Activated naive CD8-positive, alpha-beta T cell treated with anti-CD3 and anti-CD28 coated beads, Interleukin-2, amount 50 U/mL, for 24 hours (primary cell): ENCODE measurements around the gene PRDX5.

Source experiments
- ATAC-seq: fragments of 150-1000 bp; cut with Tn5 transposase; one replicate; pipeline ENCODE4 v1.10.0; 2021
- DNase-seq: peaks from one replicate; pipeline ENCODE4 v3.0.0; 2021
- H3K27ac Mint-ChIP-seq: one replicate; pipeline ENCODE4 v1.8.0; 2021; ENCODE audit warnings: mild to moderate bottlenecking, mixed read lengths
- H3K27me3 Mint-ChIP-seq: one replicate; pipeline ENCODE4 v1.8.0; 2021; ENCODE audit warnings: mixed read lengths
- H3K36me3 Mint-ChIP-seq: one replicate; pipeline ENCODE4 v1.8.0; 2021; ENCODE audit warnings: low read depth, mixed read lengths
- H3K4me1 Mint-ChIP-seq: one replicate; pipeline ENCODE4 v1.8.0; 2021; ENCODE audit warnings: mixed read lengths
- H3K4me3 Mint-ChIP-seq: one replicate; pipeline ENCODE4 v1.8.0; 2021; ENCODE audit warnings: mild to moderate bottlenecking, moderate library complexity, mixed read lengths
- H3K9me3 Mint-ChIP-seq: one replicate; pipeline ENCODE4 v1.8.0; 2021; ENCODE audit warnings: mixed read lengths

The PRDX5 gene

DNA sequence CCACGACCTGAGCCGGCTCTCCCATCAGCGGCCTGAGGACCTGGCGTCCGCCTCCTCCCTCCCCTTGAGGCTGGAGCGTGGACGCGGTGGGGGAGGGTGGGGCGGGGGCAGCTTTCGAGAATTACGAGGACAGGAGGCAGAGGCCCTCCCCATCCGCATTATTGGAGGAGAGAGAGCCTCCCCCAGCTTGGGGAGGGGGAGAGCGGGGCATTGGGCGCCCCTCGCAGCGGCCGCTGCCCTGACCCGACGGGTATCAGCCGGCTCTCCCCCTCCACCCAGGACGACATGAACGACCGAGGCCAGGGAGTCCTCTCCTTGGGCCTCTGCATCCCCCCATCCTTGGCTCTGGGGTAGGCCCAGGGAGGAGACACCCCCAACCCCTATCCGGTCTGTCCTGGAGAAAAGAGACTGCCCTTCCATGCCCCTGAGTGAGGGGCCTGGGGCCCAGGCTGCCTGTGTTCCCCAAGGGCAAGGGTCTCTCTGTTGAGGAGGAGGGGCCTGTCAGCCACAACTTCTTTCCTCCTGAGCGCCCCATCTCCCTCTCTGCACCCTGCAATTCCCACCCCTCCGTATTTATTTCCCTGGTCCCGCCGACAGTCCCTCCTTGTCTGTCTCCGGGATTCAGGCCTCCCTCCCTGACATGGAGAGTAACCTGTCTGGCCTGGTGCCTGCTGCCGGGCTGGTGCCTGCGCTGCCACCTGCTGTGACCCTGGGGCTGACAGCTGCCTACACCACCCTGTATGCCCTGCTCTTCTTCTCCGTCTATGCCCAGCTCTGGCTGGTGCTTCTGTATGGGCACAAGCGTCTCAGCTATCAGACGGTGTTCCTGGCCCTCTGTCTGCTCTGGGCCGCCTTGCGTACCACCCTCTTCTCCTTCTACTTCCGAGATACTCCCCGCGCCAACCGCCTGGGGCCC is 31.8 kb upstream of the PRDX5 start:
- H3K36me3 Mint-ChIP-seq = peaks cover 8% of the 10 kb centered on the region
- peaks cover 21% of the 10 kb centered on the region for H3K4me1 Mint-ChIP-seq
- DNase-seq = no peak
- H3K4me3 Mint-ChIP-seq = peak overlapping the region; percentile 83
- peak overlapping the region; percentile 61 for H3K27ac Mint-ChIP-seq
- H3K27me3 Mint-ChIP-seq = peaks cover 9% of the 10 kb centered on the region
- no peak for ATAC-seq
- no peaks in the 10 kb centered on the region for H3K9me3 Mint-ChIP-seq

DNA sequence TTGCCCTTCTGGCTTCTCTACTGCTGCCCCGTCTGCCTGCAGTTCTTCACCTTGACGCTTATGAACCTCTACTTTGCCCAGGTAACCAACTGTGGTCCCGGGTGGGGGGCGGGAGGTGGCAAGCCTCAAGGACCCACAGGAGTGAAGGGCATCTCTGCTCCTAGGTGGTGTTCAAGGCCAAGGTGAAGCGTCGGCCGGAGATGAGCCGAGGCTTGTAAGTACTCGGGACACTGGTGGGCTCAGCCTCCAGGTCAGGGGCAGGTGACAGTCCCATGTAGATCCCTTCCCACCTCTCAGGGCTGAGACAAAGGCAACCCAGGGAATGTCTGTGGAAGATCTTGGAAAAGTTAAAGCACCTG is 31.1 kb upstream of the PRDX5 start:
- peak overlapping the region; percentile 80 for H3K4me3 Mint-ChIP-seq

DNA sequence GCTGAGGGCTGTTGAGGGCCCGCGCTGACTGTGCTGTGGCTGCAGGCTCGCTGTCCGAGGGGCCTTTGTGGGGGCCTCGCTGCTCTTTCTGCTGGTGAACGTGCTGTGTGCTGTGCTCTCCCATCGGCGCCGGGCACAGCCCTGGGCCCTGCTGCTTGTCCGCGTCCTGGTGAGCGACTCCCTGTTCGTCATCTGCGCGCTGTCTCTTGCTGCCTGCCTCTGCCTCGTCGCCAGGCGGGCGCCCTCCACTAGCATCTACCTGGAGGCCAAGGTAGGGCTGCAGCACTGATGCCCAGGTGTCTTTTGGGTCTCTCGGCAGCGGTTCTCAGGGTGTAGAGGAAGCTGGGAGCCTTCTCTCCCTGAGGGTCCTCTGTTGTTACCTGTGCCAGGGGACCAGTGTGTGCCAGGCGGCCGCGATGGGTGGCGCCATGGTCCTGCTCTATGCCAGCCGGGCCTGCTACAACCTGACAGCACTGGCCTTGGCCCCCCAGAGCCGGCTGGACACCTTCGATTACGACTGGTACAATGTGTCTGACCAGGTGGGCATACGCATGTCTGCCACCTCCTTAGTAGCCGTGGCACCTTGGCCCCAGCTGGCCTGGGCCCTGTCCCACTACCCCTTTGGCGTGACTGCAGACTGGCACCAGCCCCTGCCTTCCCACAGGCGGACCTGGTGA is 30.1 kb upstream of the PRDX5 start:
- no peak for DNase-seq
- no peak overlapping the region for H3K4me3 Mint-ChIP-seq
- H3K9me3 Mint-ChIP-seq = no peaks in the 10 kb centered on the region
- peaks cover 13% of the 10 kb centered on the region for H3K27me3 Mint-ChIP-seq
- H3K36me3 Mint-ChIP-seq = peaks cover 2% of the 10 kb centered on the region
- H3K4me1 Mint-ChIP-seq = peaks cover 21% of the 10 kb centered on the region
- no peak for ATAC-seq
- H3K27ac Mint-ChIP-seq = no peak overlapping the region

More for the DNA sequence above, 31.1 kb upstream of the PRDX5 start:
- DNase-seq = no peak
- Mint-ChIP-seq H3K27ac (peak overlapping the region; percentile 61), H3K4me1 (peaks cover 21% of the 10 kb centered on the region), H3K36me3 (peaks cover 5% of the 10 kb centered on the region), H3K9me3 (no peaks in the 10 kb centered on the region), H3K27me3 (peaks cover 9% of the 10 kb centered on the region)
- no peak for ATAC-seq

DNA sequence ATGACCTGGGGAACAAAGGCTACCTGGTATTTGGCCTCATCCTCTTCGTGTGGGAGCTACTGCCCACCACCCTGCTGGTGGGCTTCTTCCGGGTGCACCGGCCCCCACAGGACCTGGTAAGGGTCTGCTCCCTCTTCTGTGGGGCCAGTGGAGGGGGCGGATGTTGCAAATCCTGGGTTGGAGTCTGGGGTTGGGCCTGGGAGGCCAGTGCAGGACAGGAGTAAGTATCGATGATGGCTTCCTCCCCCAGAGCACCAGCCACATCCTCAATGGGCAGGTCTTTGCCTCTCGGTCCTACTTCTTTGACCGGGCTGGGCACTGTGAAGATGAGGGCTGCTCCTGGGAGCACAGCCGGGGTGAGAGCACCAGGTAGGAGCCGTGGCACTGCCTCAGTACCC is 29.6 kb upstream of the PRDX5 start:
- DNase-seq (no peak), ATAC-seq (no peak)
- Mint-ChIP-seq H3K36me3 (no peaks in the 10 kb centered on the region), H3K27ac (no peak overlapping the region), H3K27me3 (peaks cover 18% of the 10 kb centered on the region), H3K4me1 (peaks cover 18% of the 10 kb centered on the region), H3K4me3 (no peak overlapping the region), H3K9me3 (no peaks in the 10 kb centered on the region)

DNA sequence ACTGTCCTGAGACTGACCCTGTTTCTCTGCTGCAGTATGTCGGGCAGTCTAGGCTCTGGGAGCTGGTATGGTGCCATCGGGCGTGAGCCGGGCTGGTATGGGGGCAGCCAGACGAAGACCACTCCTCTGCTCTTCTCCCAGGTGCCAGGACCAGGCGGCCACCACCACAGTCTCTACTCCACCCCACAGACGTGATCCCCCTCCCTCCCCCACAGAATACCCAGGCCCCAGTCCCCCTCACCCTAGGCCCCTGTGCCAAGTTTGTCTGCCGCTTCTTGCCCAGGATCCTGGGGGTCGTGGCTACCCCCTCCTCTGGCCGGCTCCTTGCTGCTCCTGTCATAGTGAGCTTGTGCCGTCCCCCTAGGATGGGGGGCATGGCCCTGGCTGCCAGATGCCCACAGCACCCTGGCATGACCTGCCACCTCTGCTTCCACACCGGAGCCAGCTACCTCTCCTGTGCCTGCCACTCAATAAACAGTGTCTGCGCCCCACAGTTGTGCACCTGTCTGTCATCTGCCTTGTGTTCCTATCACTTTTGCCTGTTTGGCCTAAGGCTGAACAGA is 28.8 kb upstream of the PRDX5 start:
- H3K4me3 Mint-ChIP-seq = no peak overlapping the region
- no peak for ATAC-seq

DNA sequence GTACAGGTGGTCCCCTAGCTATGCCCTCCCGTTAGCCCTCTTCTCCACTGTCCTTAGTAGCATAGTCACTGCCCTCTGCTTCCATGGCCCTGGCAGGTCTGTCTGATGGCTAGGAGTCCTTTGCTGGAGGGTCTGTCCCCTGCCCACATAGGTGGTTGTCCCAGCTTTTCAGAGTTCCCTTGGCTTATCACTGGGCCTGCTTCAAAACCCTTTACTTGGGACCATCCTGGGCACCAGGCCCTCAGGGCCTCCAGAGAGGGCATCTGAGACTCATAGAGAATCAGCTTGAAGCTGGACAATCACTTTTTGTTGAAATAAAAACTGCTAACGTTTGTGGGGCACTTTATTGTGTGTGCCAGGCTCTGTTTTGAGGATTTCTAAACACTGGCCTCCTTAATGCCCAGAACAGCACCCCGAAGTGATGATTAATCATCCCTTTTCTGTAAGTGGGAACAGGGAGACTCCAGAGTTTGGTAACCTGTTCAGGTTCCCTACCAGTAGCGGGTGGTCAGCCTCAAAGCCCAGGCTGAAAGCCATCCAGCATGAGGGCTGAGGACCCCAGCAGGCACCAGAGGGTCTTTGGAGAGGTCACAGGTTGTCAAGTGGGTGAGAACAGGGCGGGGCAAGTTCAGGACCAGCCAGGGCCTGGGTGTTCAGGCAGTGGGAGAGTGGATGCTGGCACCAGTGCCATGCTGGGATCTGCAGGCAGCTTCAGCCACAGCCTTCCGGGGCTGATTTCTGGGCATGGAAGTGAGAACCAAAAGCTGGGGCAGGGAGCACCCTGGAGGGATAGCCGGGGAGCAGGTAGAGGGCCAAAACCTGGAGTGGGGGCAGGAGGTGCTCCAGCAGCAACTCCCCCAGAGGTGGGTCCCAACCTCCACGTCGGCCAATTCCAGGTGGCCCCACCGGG is 27.3 kb upstream of the PRDX5 start:
- peaks cover 37% of the 10 kb centered on the region for H3K27me3 Mint-ChIP-seq
- H3K36me3 Mint-ChIP-seq = no peaks in the 10 kb centered on the region
- peaks cover 13% of the 10 kb centered on the region for H3K4me1 Mint-ChIP-seq
- no peak for DNase-seq
- no peak overlapping the region for H3K27ac Mint-ChIP-seq
- no peak for ATAC-seq
- H3K4me3 Mint-ChIP-seq = peak overlapping the region; percentile 34
- no peaks in the 10 kb centered on the region for H3K9me3 Mint-ChIP-seq

More for the DNA sequence above, 28.8 kb upstream of the PRDX5 start:
- Mint-ChIP-seq H3K27me3 (peaks cover 25% of the 10 kb centered on the region), H3K9me3 (no peaks in the 10 kb centered on the region), H3K36me3 (no peaks in the 10 kb centered on the region), H3K4me1 (peaks cover 15% of the 10 kb centered on the region), H3K27ac (no peak overlapping the region)
- no peak for DNase-seq

DNA sequence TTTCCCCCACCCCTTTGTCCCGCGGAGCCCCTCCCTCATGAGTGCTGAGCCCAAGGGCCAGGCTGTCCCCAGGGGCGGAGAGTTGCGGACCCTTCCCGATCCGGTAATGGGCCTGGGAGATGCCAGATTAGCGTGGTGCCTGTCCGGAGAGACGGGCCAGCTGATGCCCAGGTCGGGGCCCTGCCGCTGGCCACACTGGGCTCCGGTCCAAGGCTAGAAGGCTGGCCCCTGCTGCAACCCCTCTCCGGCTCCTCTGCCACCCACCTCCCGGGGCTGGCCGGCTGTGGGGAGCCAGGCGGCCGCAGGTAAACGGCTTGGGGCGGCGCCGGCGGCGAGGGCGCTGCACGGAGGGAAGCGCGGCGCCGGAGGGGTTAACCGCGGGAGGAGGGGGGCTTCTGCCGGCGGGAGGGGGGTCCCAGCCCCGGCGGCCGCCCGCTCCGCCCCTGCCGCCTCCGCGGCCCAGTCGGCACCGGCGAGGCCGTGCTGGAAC is 26.6 kb upstream of the PRDX5 start, which contains the start of gene KCNK4:
Gene KCNK4 (plus strand): TSS at position 41 of the 490 bp plus-strand sequence. CDS start 1,717 bp downstream, outside the sequence.
- no peak for DNase-seq
- no peak for ATAC-seq
- Mint-ChIP-seq H3K27me3 (peaks cover 44% of the 10 kb centered on the region), H3K4me3 (peak within 1 kb of the TSS; percentile 34), H3K36me3 (no peaks in the 10 kb centered on the region), H3K27ac (no peak within 1 kb of the TSS), H3K4me1 (peaks cover 11% of the 10 kb centered on the region), H3K9me3 (no peaks in the 10 kb centered on the region)

DNA sequence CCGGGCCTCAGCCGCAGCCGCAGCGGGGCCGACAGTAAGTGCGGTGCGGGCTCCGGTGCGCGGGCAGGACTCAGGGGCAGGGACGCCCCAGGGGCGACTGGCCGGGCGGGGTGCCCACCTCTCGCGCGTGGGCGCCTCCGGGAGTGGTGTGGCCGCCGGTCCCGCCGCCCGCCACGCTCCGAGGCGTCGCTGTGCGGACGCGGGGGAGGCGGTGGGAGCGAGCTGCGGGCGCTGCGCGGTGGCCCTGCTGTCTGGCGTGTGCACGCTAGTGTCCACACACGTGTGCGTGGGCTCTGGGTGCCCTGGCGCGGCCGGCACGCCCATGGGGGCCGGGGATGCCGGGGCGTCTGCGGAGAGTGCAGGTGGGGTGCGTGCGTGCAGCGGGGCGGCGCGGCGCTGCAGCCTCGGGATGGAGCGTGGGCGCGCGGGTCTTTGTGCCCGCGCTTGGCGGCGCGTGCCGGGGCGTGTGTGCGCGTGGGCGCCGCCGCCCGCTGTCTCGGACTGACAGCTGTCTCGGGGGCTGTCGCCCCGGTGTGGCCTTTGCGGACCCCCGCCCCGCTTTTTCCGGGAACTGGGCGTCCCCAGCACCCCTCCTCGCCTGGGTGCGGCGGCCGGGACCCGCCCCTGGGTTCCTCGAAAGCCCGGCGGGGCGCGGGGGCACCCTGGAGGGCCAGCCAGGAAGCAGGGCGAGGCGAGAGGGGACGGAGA is 26.0 kb upstream of the PRDX5 start:
- Mint-ChIP-seq H3K36me3 (no peaks in the 10 kb centered on the region), H3K4me1 (peaks cover 5% of the 10 kb centered on the region), H3K4me3 (no peak overlapping the region), H3K27me3 (peaks cover 50% of the 10 kb centered on the region), H3K9me3 (no peaks in the 10 kb centered on the region), H3K27ac (no peak overlapping the region)
- no peak for ATAC-seq
- no peak for DNase-seq

DNA sequence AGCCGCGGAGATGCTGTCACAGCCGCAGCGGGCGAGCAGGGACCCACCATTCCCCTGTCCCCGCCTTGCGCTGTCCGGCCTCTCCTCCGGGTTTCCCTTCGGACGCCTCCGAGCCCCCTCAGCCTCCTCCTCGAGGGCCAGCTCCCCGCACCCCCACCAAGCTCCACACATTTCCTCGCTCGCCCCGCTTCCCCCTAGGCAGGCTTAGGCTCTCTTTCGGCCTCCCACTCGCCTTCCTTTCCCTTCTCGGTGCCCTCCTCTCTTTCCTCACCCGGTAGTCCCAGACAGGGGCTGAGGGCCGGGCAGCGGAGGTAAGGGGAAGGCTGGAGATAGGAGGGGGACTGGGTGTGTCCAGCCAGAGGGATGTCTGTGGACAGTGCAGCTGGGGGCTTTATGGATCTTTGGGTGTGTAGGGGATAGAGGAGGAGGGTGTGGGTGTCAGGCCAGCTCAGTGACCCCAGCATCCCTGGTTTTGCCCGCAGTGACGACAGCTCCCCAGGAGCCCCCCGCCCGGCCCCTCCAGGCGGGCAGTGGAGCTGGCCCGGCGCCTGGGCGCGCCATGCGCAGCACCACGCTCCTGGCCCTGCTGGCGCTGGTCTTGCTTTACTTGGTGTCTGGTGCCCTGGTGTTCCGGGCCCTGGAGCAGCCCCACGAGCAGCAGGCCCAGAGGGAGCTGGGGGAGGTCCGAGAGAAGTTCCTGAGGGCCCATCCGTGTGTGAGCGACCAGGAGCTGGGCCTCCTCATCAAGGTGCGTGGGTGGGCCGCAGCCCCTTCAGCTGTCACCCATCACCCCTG is 25.3 kb upstream of the PRDX5 start:
- no peak overlapping the region for H3K27ac Mint-ChIP-seq
- no peak overlapping the region for H3K4me3 Mint-ChIP-seq
- peaks cover 5% of the 10 kb centered on the region for H3K4me1 Mint-ChIP-seq
- no peaks in the 10 kb centered on the region for H3K9me3 Mint-ChIP-seq
- DNase-seq = no peak
- ATAC-seq = no peak
- peaks cover 58% of the 10 kb centered on the region for H3K27me3 Mint-ChIP-seq
- no peaks in the 10 kb centered on the region for H3K36me3 Mint-ChIP-seq

DNA sequence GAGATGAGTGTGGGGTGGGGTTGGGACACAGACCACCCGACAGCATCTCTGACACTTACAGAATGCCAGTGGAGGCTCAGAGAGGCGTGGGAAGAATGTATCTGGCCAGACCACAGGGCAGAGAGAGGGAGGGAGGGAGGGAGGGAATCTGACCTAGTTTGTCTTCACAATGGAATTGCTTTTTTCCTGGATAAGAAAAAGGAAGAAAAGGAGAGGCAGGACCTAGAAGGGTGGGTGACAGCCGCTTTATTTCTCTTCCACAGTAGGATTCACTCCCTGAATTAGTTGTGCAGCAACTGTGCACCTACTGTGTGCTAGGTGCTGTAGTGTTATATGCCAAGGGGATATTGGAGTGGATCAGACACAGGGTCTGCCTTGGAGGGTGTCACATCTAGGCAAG is 23.1 kb upstream of the PRDX5 start:
- H3K9me3 Mint-ChIP-seq = no peaks in the 10 kb centered on the region
- H3K27me3 Mint-ChIP-seq = peaks cover 78% of the 10 kb centered on the region
- peaks cover 10% of the 10 kb centered on the region for H3K4me1 Mint-ChIP-seq

DNA sequence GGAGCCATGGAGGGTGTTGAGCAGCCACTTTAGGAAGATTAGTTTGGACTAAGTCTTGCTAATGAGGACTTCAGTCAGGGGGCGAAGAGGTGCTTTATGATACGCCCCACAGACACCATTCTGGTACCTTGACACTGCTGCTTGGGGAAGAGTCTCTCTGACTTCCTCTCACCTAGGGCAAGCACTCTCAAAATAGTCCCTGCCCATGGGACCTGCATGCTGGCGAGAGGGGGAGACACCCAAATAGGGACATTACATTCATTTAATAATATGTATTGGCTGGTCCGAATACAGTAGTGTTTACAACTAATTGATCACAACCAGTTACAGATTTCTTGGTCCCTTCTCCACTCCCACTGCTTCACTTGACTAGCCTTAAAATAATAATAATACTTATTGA is 22.2 kb upstream of the PRDX5 start:
- H3K27me3 Mint-ChIP-seq = peaks cover 79% of the 10 kb centered on the region
- no peak overlapping the region for H3K4me3 Mint-ChIP-seq

More for the DNA sequence above, 23.1 kb upstream of the PRDX5 start:
- no peak overlapping the region for H3K4me3 Mint-ChIP-seq
- H3K36me3 Mint-ChIP-seq = no peaks in the 10 kb centered on the region
- DNase-seq = no peak
- no peak for ATAC-seq
- H3K27ac Mint-ChIP-seq = no peak overlapping the region

DNA sequence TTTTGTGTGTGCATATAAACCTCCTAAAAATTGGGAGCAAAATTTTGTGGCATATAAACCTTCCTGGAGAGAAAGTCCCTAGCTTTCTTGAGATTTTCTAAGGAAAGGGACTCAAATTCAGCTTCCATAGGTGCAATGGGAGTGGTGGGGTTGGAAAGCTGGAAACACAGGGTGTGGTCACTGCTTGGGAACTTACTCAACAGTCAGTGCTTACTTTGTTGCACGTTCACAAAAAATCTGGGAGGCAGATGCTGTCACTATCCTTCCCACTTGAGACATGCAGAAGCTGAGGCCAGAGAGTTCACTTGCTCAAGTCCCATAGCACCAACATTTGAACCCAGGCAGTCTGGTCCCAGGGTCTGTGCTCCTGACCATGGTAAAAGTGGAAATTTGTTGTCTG is 21.7 kb upstream of the PRDX5 start:
- no peak for ATAC-seq
- Mint-ChIP-seq H3K4me3 (no peak overlapping the region), H3K27ac (no peak overlapping the region), H3K9me3 (no peaks in the 10 kb centered on the region), H3K27me3 (peaks cover 81% of the 10 kb centered on the region), H3K36me3 (no peaks in the 10 kb centered on the region), H3K4me1 (peaks cover 17% of the 10 kb centered on the region)
- DNase-seq = no peak

More for the DNA sequence above, 22.2 kb upstream of the PRDX5 start:
- H3K36me3 Mint-ChIP-seq = no peaks in the 10 kb centered on the region
- H3K4me1 Mint-ChIP-seq = peaks cover 15% of the 10 kb centered on the region
- H3K27ac Mint-ChIP-seq = no peak overlapping the region
- no peak for DNase-seq
- ATAC-seq = no peak
- no peaks in the 10 kb centered on the region for H3K9me3 Mint-ChIP-seq
